Measurements from ENCODE around the gene LIG4.

- TF ChIP-seq POLR2A (IDR thresholded peaks at IDR 0.05; ENCODE audit: low read length) (no peak), GATA1 (IDR thresholded peaks at IDR 0.05; ENCODE audit: low read depth, low read length) (no peak)
These were observed 27.1 kb downstream of the LIG4 start for GRCh38 chr13:108188260-108188659.

Data from erythroblast (primary cell).